GM12892 (cell line): ENCODE results near the gene MAML1.
A peak's percentile ranks its signal among the peaks of the same experiment; 100 is the strongest.

ENCODE experiments used
- DNase-seq: peaks from one replicate; pipeline ENCODE4 v3.0.0; 2011; ENCODE audit not compliant: insufficient read length
- FAIRE-seq: peaks from 2 replicates; lab custom pipeline; 2011; peaks lifted over from hg19 to GRCh38; lab: Jason Lieb, UNC
- POLR2A ChIP-seq: IDR thresholded peaks from 2 replicates; pipeline ENCODE4 v1.6.1; 2011; ENCODE audit warnings: low read depth, low read length, control low read depth
- POLR2AphosphoS5 ChIP-seq: IDR thresholded peaks from 2 replicates; pipeline ENCODE4 v1.6.1; 2011; ENCODE audit warnings: low read depth, low read length, control low read depth
- TAF1 ChIP-seq: IDR thresholded peaks from 2 replicates; pipeline ENCODE4 v1.6.1; 2011; ENCODE audit warnings: low read depth, mild to moderate bottlenecking, control low read depth, low read length, borderline replicate concordance

Gene MAML1

GRCh38 chr5:179799644-179799973 is 67.0 kb downstream of the MAML1 start:
- FAIRE-seq (no peak), DNase-seq (no peak)
- TF ChIP-seq POLR2AphosphoS5 (no peak), TAF1 (no peak), POLR2A (no peak)

DNA sequence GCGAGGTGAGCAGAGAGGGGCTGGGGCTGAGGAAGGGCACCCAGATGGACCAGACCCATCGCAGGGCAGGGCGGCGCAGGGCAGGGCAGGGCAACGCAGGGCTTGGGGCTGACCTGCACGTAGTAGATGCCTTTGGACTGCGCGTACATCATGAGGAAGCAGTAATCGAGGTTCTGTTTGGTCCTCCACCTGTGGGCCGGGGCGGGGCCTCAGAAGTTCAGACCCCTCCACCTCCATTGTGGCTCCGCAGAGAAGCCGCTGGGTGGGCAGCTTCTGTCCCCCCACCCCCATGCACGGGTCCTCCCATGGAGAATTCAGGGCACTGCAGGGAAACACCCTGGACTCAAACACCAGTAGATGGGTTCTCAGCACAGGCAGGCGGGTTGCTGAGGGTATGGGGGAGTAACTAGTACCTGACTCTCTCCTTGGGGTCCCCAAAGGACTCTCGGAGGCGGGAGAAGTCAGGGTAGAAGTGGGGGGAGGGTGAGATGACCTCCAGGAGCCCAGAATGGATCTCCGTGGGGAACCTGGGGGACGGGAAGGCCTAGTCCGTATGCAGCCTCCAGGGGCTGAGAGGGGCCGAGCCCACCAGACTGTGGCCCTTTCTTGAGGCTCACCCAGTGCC is 67.6 kb downstream of the MAML1 start:
- TF ChIP-seq TAF1 (no peak), POLR2AphosphoS5 (no peak), POLR2A (no peak)
- DNase-seq = no peak
- FAIRE-seq = no peak

DNA sequence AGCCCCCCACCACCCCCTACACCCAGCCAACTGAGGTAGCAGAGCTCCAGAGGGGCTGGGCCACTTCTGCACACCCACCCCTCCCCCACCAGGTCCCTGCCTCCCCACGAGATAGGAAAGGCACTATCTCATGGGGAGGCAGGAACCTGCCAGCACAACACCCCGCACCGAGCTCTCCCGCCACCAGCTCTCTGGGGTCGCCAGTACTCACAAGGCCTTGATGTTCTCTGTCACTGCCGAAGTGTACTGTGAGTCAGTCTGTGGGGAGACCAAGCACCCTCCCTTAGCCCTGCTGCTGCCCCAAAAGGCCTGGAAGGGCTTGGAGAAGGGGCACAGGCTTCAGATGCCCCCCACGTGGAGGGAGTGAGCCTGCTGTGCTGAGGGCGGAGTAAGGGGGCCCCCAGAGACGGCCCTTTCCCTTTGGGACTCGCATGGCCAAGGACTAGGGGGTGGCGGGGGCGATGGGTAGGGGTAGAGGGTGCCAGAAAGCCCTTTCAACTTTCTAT is 68.1 kb downstream of the MAML1 start:
- DNase-seq (no peak), FAIRE-seq (no peak)
- TF ChIP-seq TAF1 = no peak
- TF ChIP-seq POLR2A = no peak
- TF ChIP-seq POLR2AphosphoS5 = no peak

DNA sequence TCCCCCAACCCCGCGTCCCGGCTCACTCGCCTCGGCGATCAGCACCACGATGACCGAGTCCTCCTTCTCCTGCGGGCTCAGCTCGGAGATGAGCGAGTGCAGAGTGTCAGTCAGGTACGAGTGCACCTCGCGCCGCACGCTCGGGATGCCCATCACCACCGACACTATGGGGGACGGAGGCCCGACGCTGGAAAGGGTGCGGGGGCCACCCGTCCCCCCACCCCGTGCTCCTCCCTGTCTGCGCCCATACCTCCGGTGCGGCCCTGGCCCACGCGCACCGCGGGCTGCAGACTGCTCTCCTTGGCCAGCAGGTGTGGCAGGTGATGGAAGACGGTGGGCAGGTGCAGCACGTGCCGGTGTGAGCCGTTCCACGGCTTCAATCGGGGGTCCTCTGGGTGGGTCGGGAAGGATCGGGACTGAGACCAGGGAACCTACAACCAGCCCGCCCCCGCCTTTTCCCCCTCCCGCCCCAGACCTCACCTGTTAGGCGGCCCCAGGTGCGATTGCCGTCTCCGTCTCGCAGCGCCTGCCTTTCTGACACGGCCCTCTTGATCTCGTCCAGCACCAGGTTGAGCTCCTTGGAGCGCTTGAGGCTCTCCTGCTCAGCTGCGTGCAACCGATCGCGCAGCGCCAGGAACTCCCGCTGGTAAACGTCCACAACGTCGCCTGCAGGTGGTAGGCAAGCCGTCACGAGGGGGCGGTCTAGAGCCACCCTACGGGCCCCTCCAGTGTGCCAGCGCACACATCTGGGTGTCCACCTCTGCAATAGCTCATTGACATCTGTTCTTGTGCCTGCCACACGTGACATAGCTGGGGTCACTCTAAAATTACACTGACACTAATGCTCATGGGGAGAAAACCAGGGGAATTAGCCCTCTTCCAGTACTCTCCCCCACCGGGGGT is 68.9 kb downstream of the MAML1 start:
- TF ChIP-seq POLR2AphosphoS5 (no peak), TAF1 (no peak), POLR2A (no peak)
- peak; percentile 82 for DNase-seq
- peak; percentile 70 for FAIRE-seq

- TF ChIP-seq POLR2A = no peak
- TF ChIP-seq TAF1 = no peak
- TF ChIP-seq POLR2AphosphoS5 = no peak
- DNase-seq (no peak), FAIRE-seq (no peak)
Observed at GRCh38 chr5:179802207-179802883, 69.7 kb downstream of the MAML1 start.

DNA sequence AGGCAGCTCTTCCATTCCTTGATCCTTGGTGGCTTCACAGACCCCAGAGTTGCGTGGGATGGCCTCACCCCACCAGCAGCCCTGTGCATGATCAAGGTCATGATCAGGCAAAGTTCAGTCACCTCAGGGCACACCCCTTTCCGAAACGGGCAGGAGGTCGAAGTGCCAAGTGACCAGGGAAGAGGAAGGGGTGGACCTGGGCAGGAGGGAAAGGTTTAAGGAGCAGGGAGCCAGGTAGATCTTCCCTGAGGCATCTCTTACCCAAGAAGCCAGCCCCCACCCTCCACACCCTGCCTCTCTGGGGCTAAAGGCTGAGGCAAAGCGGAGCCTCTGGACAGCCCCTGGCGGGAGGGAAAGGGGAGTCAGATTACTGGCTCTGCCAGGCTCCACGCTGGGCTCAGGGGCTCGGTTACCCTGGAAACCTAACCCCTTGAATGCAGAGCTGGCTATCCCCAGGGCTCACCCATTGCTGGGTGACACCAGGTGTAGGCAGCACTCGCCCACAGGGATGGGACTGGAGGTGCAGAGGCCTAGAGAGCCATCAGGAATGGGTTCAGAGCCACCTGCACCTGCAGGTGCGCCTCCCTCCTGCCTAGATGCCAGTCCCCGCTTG is 70.4 kb downstream of the MAML1 start:
- TF ChIP-seq TAF1 = no peak
- TF ChIP-seq POLR2A = no peak
- TF ChIP-seq POLR2AphosphoS5 = no peak
- no peak for FAIRE-seq
- DNase-seq = no peak

DNA sequence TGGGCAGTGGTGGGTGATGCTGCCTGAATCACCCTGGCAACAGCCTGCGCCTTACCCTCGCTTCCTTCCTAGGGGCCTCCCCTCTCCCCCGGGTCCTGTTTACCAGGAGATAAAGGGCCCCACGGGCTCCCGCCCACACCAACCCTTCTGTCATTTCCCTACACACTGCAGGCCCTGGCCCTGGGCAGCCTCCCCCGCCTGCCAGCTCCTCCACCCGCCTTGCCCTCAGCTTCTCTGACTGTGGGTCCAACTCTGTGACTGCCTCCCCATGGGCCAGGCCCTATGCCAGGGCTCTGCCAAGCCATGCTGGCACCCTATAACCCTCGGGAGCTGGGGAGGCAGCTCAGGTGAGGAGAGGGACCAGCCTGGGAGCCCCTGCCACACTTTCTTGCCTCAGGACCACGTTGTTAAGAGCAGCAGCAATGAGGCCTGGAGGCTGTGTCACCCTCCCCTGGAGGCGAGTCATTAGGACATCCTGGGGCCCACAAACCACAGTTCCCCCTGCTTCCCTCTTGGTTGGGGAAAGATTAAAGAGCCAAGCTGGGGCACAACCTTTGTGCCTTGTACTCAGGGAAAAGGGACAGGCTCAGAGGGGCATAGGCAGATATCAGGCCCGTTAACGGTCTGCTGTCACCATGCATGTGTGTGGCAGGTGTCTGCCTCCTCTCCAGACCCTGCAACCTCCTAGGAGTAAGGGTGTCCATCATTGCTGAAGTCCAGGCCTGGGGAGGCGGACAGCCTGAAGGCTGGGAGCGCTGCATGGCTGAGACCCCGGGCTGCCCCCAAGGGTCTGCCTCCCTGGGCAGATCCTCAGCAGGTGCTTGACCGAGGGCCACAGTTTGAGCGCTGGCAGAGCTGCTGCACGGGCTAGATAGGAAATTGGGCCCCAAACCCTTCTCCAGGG is 71.3 kb downstream of the MAML1 start:
- DNase-seq (no peak), FAIRE-seq (no peak)
- no peak for TF ChIP-seq POLR2AphosphoS5
- no peak for TF ChIP-seq POLR2A
- no peak for TF ChIP-seq TAF1

DNA sequence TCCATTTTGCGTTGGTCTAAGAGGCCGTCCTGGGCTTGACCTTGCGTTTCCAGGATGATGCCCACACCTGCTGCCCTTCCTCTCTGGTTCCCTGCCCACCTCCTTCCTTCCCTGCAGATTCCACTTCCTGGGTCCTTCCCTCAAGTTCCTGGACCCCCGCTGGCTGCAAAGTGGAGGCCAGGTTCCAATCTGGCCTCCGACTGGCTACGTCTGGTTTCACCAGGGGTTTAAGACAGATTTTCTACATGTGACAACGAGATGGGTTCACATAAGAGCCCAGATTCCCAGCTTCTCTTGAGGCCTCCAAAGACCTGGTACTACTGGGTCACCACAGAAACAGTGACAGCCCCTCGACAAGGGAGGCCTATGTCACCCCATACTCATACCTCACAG is 71.9 kb downstream of the MAML1 start:
- FAIRE-seq = no peak
- no peak for DNase-seq
- no peak for TF ChIP-seq TAF1
- no peak for TF ChIP-seq POLR2AphosphoS5
- TF ChIP-seq POLR2A = no peak

DNA sequence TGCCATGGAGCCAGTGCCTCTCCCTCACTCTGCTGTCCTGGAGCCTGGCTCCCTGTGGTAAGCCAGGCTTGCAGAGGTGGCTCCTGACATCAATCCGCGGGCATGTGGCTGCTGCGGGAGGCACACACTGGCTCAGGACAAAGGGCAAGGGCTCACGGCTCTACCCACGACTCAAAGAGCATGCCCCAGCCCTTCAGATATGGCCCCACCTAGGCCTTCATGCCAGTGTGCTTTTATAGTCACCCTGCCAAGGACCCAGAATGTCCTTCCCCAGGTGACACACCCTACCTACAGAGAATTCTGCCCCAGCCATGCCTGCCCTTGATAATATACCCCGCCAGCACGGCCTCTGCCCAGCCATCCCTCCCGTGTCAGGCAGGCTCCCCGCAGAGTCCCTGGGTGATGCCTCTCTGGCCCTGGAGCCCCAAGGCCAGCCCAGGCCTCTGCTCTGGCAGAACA is 72.5 kb downstream of the MAML1 start:
- FAIRE-seq = peak; percentile 21
- no peak for DNase-seq
- TF ChIP-seq TAF1 (no peak), POLR2A (no peak), POLR2AphosphoS5 (no peak)

DNA sequence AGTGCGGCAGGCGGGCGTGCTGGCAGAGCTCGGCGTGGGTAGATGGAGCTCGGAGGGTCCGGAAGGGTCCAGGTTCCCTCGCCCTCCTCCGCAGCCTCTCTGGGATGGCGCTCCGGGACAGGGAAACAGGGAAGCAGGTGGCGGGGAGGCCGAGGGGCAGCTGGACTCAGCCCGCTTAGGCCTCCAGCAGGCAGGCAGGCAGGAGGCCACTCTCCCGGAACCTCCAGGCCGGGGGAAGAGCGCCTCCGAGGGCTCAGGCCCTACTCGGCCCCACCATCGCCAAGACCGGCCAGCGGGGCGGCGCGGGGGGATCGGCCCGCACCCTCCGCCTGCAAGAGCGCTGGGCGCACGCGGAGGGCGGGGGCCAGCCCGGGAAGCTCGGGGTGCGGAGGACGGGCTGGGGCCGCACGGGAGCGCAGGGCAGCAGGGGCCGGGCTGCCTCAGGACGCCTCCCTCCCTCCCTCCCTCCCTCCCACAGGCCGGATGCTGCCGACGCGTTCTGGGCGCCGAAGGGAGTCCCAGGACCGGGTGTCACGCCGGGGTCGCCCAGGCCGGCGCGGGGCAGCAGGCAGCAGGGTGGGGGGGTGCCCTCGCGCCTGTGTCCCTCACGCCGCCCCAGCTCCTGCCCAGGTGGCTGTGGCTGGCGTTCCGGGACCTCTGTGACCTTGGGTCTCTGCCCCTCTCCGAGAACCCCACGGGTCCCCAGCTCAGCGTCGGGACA is 73.1 kb downstream of the MAML1 start:
- peak; percentile 40 for FAIRE-seq
- peak; percentile 50; the same call in 1 of the 2 replicates for TF ChIP-seq POLR2A
- no peak for TF ChIP-seq TAF1
- no peak for TF ChIP-seq POLR2AphosphoS5
- DNase-seq = peak; percentile 83
